Uterus (tissue), 4 donors: Measurements from ENCODE around the gene AUTS2. TPM values are rescaled to one million over a fixed set of nuclear protein-coding genes. Genes with fewer than 3 reads are reported as not detected.

Source experiments
- DNase-seq, 2 donors: peaks; one replicate each; pipeline ENCODE4 v3.0.0-alpha.2; 2019 to 2020
- H3K27ac ChIP-seq, 2 donors: fragments of 200-600 bp; sonication (generic); 1 replicate in 1 of 2; 2 replicates in 1 of 2; pipeline ENCODE4 v1.5.1; 2016 to 2018
- H3K27me3 ChIP-seq, 2 donors: fragments of 200-600 bp; sonication (generic); one replicate each; pipeline ENCODE4 v1.5.1; 2018 to 2019; ENCODE audit warnings: control low read depth in 1 of 2
- H3K36me3 ChIP-seq, 2 donors: fragments of 200-600 bp; sonication (generic); one replicate each; pipeline ENCODE4 v1.5.1; 2019; ENCODE audit warnings: control low read depth in 1 of 2
- H3K4me1 ChIP-seq, 2 donors: fragments of 200-600 bp; sonication (generic); one replicate each; pipeline ENCODE4 v1.5.1; 2018 to 2019; ENCODE audit warnings: control low read depth in 1 of 2
- H3K4me3 ChIP-seq, 2 donors: fragments of 200-600 bp; sonication (generic); 1 replicate in 1 of 2; 2 replicates in 1 of 2; pipeline ENCODE4 v1.5.1; 2018 to 2019; ENCODE audit warnings: mild to moderate bottlenecking in 1 of 2
- H3K9me3 ChIP-seq, 2 donors: fragments of 200-600 bp; sonication (generic); one replicate each; pipeline ENCODE4 v1.5.1; 2019; ENCODE audit warnings: control low read depth in 1 of 2
- CTCF ChIP-seq, 4 experiments: fragments of 200-600 bp in 2 of 4; fragments of 450-650 bp in 2 of 4; sonication (generic) in 2 of 4; IDR thresholded peaks; one replicate each; pipeline ENCODE4 v1.5.1; 2016 to 2019; ENCODE audit warnings: antibody characterized with exemption in 4 of 4, mild to moderate bottlenecking in 2 of 4, moderate library complexity in 1 of 4
- POLR2A ChIP-seq, 2 donors: fragments of 450-650 bp; IDR thresholded peaks; one replicate each; pipeline ENCODE4 v1.6.1; 2016; ENCODE audit warnings: antibody characterized with exemption in 2 of 2, mild to moderate bottlenecking in 1 of 2, moderate library complexity in 1 of 2
- intact Hi-C: fragments of 100-400 bp; cut with DNase I; formaldehyde crosslinking; loops from one replicate; pipeline ENCODE4 v1.15.1; 2023; ENCODE audit warnings: low total_unique reads
- total RNA-seq, 4 donors: library from RNA; depleted of rRNA in 3 of 4; stranded (reverse); fragments of >200 nt in 3 of 4; gene quantifications; one replicate each; pipeline versions ENCODE4 v1.1.0 to v1.2.4, GENCODE V29; 2014 to 2023
- donor health status: DM: yes; HTN: yes; CAD: no.

AUTS2 gene
- total RNA-seq, 4 donors from 2014 or later: 10.5 to 58.2 (median 30.0) TPM

GRCh38 chr7:69625798-69626197 is 27.5 kb downstream of the AUTS2 start:
- H3K27ac ChIP-seq: no peak overlapping the region
- no peaks in the 10 kb centered on the region for H3K36me3 ChIP-seq
- TF ChIP-seq CTCF (IDR thresholded peaks at IDR 0.05) (no peak), POLR2A (IDR thresholded peaks at IDR 0.05) (no peak)
- no peak overlapping the region for H3K4me3 ChIP-seq
- H3K27me3 ChIP-seq: no peaks in the 10 kb centered on the region
- peaks cover 0 to 3% of the 10 kb centered on the region in 2 donors for H3K4me1 ChIP-seq
- H3K9me3 ChIP-seq: no peaks in the 10 kb centered on the region
- intact Hi-C loops: no loop called here
- no peak for DNase-seq

- no peaks in the 10 kb centered on the region for H3K36me3 ChIP-seq
- peak; percentile 19 to 46 for DNase-seq
- no peaks in the 10 kb centered on the region for H3K9me3 ChIP-seq
- no peaks in the 10 kb centered on the region for H3K27me3 ChIP-seq
- TF ChIP-seq CTCF (IDR thresholded peaks at IDR 0.05): no peak
- no peak for TF ChIP-seq POLR2A (IDR thresholded peaks at IDR 0.05)
- no peaks in the 10 kb centered on the region for H3K4me1 ChIP-seq
- no peak overlapping the region for H3K4me3 ChIP-seq
- H3K27ac ChIP-seq: peak overlapping the region; percentile 57 to 65
- intact Hi-C loops: no loop called here
These were observed 32.0 kb downstream of the AUTS2 start for GRCh38 chr7:69630292-69630691.

GRCh38 chr7:69631131-69631530 is 32.9 kb downstream of the AUTS2 start:
- no peaks in the 10 kb centered on the region for H3K36me3 ChIP-seq
- TF ChIP-seq POLR2A (IDR thresholded peaks at IDR 0.05) (no peak), CTCF (IDR thresholded peaks at IDR 0.05) (no peak)
- no peaks in the 10 kb centered on the region for H3K9me3 ChIP-seq
- H3K4me3 ChIP-seq: no peak overlapping the region
- intact Hi-C loops: no loop called here
- H3K4me1 ChIP-seq: peaks cover 0 to 4% of the 10 kb centered on the region in 2 donors
- no peaks in the 10 kb centered on the region for H3K27me3 ChIP-seq
- H3K27ac ChIP-seq: peak overlapping the region; percentile 57 to 65
- no peak for DNase-seq

- Histone ChIP-seq H3K27me3 (no peaks in the 10 kb centered on the region), H3K4me3 (no peak overlapping the region), H3K9me3 (no peaks in the 10 kb centered on the region), H3K4me1 (peaks cover 0 to 5% of the 10 kb centered on the region in 2 donors), H3K27ac (no peak overlapping the region), H3K36me3 (no peaks in the 10 kb centered on the region)
- no peak for DNase-seq
- no peak for TF ChIP-seq POLR2A (IDR thresholded peaks at IDR 0.05)
- TF ChIP-seq CTCF (IDR thresholded peaks at IDR 0.05): no peak
- intact Hi-C loops: no loop called here
These were observed 34.0 kb downstream of the AUTS2 start for GRCh38 chr7:69632280-69632679.

GRCh38 chr7:69633122-69633831 is 35.0 kb downstream of the AUTS2 start:
- DNase-seq: no peak
- Histone ChIP-seq H3K27me3 (no peaks in the 10 kb centered on the region), H3K4me3 (no peak overlapping the region), H3K9me3 (no peaks in the 10 kb centered on the region), H3K4me1 (peaks cover 0 to 5% of the 10 kb centered on the region in 2 donors), H3K27ac (no peak overlapping the region), H3K36me3 (no peaks in the 10 kb centered on the region)
- no peak for TF ChIP-seq POLR2A (IDR thresholded peaks at IDR 0.05)
- TF ChIP-seq CTCF (IDR thresholded peaks at IDR 0.05): no peak
- intact Hi-C loops: no loop called here
